Measurements from ENCODE around the gene GNAT1. TPM values are rescaled to one million over a fixed set of nuclear protein-coding genes. Genes with fewer than 3 reads are reported as not detected.

Gene GNAT1
- total and polyA plus RNA-seq, 2 of the 13 experiments (the other 11 are each of a cell fraction or from before 2014, with no cell fraction given) = 0.15 TPM; not detected in 1

DNA sequence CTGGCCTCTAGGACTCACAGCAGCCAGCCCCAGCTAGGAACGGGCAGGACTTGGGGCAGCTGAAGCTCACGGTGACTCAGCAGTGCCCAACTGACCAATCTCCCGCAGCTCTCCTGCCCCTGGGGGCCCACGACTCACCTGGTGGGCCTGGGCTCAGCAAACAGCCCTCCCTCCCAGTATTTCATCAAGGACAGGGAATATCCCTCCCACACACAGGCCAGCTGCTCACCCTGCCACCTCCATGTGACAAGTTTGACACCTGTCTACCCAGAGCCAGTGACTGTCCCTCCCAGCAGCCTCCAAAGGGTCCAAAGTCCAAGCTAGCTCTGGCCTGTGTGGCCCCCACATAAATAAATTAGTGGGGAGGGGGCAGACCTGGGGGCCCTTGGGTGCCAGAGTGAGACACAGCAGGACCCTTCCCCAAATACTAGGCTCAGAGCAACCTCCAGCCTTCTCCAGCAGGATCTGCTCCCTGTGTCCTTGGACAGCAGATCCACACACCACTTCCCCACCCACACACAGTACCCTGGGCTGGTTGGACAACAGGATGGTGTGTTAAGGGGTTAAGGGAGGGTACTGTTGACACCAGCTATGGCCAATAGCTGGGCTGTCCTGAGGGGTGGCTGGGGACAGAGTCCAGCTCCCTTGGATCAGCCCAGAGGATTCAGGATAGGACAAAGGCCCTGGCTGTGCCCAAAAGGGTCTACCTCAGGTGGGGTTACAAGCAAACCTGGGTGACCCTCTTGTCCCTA is 4.3 kb downstream of the GNAT1 start (continued):
- TF ChIP-seq, protein P1, sequence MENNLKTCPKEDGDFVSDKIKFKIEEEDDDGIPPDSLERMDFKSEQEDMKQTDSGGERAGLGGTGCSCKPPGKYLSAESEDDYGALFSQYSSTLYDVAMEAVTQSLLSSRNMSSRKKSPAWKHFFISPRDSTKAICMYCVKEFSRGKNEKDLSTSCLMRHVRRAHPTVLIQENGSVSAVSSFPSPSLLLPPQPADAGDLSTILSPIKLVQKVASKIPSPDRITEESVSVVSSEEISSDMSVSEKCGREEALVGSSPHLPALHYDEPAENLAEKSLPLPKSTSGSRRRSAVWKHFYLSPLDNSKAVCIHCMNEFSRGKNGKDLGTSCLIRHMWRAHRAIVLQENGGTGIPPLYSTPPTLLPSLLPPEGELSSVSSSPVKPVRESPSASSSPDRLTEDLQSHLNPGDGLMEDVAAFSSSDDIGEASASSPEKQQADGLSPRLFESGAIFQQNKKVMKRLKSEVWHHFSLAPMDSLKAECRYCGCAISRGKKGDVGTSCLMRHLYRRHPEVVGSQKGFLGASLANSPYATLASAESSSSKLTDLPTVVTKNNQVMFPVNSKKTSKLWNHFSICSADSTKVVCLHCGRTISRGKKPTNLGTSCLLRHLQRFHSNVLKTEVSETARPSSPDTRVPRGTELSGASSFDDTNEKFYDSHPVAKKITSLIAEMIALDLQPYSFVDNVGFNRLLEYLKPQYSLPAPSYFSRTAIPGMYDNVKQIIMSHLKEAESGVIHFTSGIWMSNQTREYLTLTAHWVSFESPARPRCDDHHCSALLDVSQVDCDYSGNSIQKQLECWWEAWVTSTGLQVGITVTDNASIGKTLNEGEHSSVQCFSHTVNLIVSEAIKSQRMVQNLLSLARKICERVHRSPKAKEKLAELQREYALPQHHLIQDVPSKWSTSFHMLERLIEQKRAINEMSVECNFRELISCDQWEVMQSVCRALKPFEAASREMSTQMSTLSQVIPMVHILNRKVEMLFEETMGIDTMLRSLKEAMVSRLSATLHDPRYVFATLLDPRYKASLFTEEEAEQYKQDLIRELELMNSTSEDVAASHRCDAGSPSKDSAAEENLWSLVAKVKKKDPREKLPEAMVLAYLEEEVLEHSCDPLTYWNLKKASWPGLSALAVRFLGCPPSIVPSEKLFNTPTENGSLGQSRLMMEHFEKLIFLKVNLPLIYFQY (CRISPR knock-in tag; IDR thresholded peaks at IDR 0.05; ENCODE audit: borderline replicate concordance) = peak; percentile 67; the same call in 1 of the 2 replicates
- TF ChIP-seq, protein P2, sequence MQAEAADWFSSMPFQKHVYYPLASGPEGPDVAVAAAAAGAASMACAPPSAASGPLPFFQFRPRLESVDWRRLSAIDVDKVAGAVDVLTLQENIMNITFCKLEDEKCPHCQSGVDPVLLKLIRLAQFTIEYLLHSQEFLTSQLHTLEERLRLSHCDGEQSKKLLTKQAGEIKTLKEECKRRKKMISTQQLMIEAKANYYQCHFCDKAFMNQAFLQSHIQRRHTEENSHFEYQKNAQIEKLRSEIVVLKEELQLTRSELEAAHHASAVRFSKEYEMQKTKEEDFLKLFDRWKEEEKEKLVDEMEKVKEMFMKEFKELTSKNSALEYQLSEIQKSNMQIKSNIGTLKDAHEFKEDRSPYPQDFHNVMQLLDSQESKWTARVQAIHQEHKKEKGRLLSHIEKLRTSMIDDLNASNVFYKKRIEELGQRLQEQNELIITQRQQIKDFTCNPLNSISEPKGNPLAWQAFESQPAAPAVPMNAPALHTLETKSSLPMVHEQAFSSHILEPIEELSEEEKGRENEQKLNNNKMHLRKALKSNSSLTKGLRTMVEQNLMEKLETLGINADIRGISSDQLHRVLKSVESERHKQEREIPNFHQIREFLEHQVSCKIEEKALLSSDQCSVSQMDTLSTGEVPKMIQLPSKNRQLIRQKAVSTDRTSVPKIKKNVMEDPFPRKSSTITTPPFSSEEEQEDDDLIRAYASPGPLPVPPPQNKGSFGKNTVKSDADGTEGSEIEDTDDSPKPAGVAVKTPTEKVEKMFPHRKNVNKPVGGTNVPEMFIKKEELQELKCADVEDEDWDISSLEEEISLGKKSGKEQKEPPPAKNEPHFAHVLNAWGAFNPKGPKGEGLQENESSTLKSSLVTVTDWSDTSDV (CRISPR knock-in tag; IDR thresholded peaks at IDR 0.05) = no peak; the same call in 1 of the 2 replicates
- no peak for TF ChIP-seq RORA (CRISPR knock-in tag; IDR thresholded peaks at IDR 0.05)
- TF ChIP-seq SETDB1 (CRISPR knock-in tag; IDR thresholded peaks at IDR 0.05; ENCODE audit: borderline replicate concordance) = no peak
- no peak for TF ChIP-seq GPN1 (CRISPR knock-in tag; IDR thresholded peaks at IDR 0.05; ENCODE audit: borderline replicate concordance)
- no peak for TF ChIP-seq GZF1 (CRISPR knock-in tag; IDR thresholded peaks at IDR 0.05)
- TF ChIP-seq, protein P3, sequence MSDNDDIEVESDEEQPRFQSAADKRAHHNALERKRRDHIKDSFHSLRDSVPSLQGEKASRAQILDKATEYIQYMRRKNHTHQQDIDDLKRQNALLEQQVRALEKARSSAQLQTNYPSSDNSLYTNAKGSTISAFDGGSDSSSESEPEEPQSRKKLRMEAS (IDR thresholded peaks at IDR 0.05) = no peak
- TF ChIP-seq ZNF782 (CRISPR knock-in tag; IDR thresholded peaks at IDR 0.05; ENCODE audit: borderline replicate concordance) = no peak
- TF ChIP-seq ZNF354B (CRISPR knock-in tag; IDR thresholded peaks at IDR 0.05) = peak; percentile 95
- TF ChIP-seq RARG (CRISPR knock-in tag; IDR thresholded peaks at IDR 0.05; ENCODE audit: low read depth) = 0 out of 2 replicates have a peak, but pooled peaks have one; percentile 53
- no peak for TF ChIP-seq ZSCAN20 (CRISPR knock-in tag; IDR thresholded peaks at IDR 0.05; ENCODE audit: borderline replicate concordance)
- TF ChIP-seq, protein P4, sequence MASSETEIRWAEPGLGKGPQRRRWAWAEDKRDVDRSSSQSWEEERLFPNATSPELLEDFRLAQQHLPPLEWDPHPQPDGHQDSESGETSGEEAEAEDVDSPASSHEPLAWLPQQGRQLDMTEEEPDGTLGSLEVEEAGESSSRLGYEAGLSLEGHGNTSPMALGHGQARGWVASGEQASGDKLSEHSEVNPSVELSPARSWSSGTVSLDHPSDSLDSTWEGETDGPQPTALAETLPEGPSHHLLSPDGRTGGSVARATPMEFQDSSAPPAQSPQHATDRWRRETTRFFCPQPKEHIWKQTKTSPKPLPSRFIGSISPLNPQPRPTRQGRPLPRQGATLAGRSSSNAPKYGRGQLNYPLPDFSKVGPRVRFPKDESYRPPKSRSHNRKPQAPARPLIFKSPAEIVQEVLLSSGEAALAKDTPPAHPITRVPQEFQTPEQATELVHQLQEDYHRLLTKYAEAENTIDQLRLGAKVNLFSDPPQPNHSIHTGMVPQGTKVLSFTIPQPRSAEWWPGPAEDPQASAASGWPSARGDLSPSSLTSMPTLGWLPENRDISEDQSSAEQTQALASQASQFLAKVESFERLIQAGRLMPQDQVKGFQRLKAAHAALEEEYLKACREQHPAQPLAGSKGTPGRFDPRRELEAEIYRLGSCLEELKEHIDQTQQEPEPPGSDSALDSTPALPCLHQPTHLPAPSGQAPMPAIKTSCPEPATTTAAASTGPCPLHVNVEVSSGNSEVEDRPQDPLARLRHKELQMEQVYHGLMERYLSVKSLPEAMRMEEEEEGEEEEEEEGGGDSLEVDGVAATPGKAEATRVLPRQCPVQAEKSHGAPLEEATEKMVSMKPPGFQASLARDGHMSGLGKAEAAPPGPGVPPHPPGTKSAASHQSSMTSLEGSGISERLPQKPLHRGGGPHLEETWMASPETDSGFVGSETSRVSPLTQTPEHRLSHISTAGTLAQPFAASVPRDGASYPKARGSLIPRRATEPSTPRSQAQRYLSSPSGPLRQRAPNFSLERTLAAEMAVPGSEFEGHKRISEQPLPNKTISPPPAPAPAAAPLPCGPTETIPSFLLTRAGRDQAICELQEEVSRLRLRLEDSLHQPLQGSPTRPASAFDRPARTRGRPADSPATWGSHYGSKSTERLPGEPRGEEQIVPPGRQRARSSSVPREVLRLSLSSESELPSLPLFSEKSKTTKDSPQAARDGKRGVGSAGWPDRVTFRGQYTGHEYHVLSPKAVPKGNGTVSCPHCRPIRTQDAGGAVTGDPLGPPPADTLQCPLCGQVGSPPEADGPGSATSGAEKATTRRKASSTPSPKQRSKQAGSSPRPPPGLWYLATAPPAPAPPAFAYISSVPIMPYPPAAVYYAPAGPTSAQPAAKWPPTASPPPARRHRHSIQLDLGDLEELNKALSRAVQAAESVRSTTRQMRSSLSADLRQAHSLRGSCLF (CRISPR knock-in tag; IDR thresholded peaks at IDR 0.05; ENCODE audit: borderline replicate concordance) = no peak
- no peak for TF ChIP-seq TBP (CRISPR knock-in tag; IDR thresholded peaks at IDR 0.05)
- peak; percentile 90; the same call in 1 of the 2 replicates for TF ChIP-seq KDM5B (CRISPR knock-in tag; IDR thresholded peaks at IDR 0.05; ENCODE audit: borderline replicate concordance)
- TF ChIP-seq, protein P5, sequence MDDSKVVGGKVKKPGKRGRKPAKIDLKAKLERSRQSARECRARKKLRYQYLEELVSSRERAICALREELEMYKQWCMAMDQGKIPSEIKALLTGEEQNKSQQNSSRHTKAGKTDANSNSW (CRISPR knock-in tag; IDR thresholded peaks at IDR 0.05; ENCODE audit: borderline replicate concordance) = no peak
- TF ChIP-seq ZNF549 (CRISPR knock-in tag; IDR thresholded peaks at IDR 0.05) = no peak

All from HepG2 (cell line).